Stimulated activated CD8-positive, alpha-beta memory T cell treated with anti-CD3 and anti-CD28 coated beads, Interleukin-15, amount 100 ng/mL, for 48 hours (primary cell): ENCODE data around the gene BTD.
"Not testable (repeated sequence)": the region's sequence is repeated elsewhere in the genome, so short reads cannot be mapped to it uniquely, and the experiment has no call there.

Source experiments
- DNase-seq, 2 donors: peaks; one replicate each; pipeline ENCODE4 v3.0.0-alpha.2; 2020; ENCODE audit warnings: low read depth in 2 of 2

BTD gene

GRCh38 chr3:15601399-15602145, at the start of gene BTD, which contains the start of gene HACL1:
Gene BTD (plus strand): TSS chr3:15601745. CDS start chr3:15635440, 33,695 bp downstream.
Gene HACL1 (minus strand): TSS chr3:15601569. CDS start chr3:15601463, 106 bp downstream.
- peak; percentile 96 for DNase-seq

GRCh38 chr3:15551902-15552301, 49.6 kb upstream of the BTD start:
- DNase-seq = no peak

- no peak for DNase-seq
Measured at GRCh38 chr3:15553749-15554148, 47.8 kb upstream of the BTD start.

- DNase-seq = no peak
Measured at GRCh38 chr3:15556512-15556911, 45.0 kb upstream of the BTD start.

- peak in 1 of 2 donors; percentile 9 for DNase-seq
Measured at GRCh38 chr3:15557511-15557946, 44.0 kb upstream of the BTD start.

- no peak for DNase-seq
Measured at GRCh38 chr3:15558581-15558980, 43.0 kb upstream of the BTD start.

- no peak for DNase-seq
Measured at GRCh38 chr3:15562560-15562959, 39.0 kb upstream of the BTD start.

- DNase-seq = no peak
Measured at GRCh38 chr3:15563190-15563589, 38.4 kb upstream of the BTD start.

GRCh38 chr3:15572138-15572537, 29.4 kb upstream of the BTD start:
- DNase-seq = no peak

GRCh38 chr3:15575446-15575845, 26.1 kb upstream of the BTD start:
- no peak for DNase-seq

- no peak for DNase-seq
Measured at GRCh38 chr3:15576475-15576874, 25.1 kb upstream of the BTD start.

GRCh38 chr3:15578289-15578867, 23.2 kb upstream of the BTD start:
- no peak for DNase-seq

- no peak for DNase-seq
Measured at GRCh38 chr3:15579051-15579450, 22.5 kb upstream of the BTD start.

GRCh38 chr3:15581471-15582394, 19.8 kb upstream of the BTD start:
- no peak for DNase-seq

- no peak for DNase-seq
Measured at GRCh38 chr3:15585111-15585845, 16.3 kb upstream of the BTD start.

- DNase-seq = no peak
Measured at GRCh38 chr3:15591242-15591641, 10.3 kb upstream of the BTD start.

GRCh38 chr3:15591928-15592327, 9.6 kb upstream of the BTD start:
- DNase-seq = no peak

GRCh38 chr3:15592968-15593367, 8.6 kb upstream of the BTD start:
- no peak for DNase-seq

- no peak for DNase-seq
Measured at GRCh38 chr3:15595955-15596354, 5.6 kb upstream of the BTD start.

- peak in 1 of 2 donors; percentile 7 for DNase-seq
Measured at GRCh38 chr3:15601046-15601398, 523 bp upstream of the BTD start.

- no peak for DNase-seq
Measured at GRCh38 chr3:15602146-15602536, 596 bp downstream of the BTD start.

GRCh38 chr3:15602816-15603215, 1.3 kb downstream of the BTD start:
- not testable (repeated sequence) for DNase-seq
